Activated CD4-positive, CD25-positive, alpha-beta regulatory T cell treated with anti-CD3 and anti-CD28 coated beads, Interleukin-2, amount 50 U/mL, for 16 hours (primary cell): ENCODE measurements around the gene GJB1.
"Not testable (repeated sequence)": the region's sequence is repeated elsewhere in the genome, so short reads cannot be mapped to it uniquely, and the experiment has no call there.

ENCODE experiments used
- DNase-seq: peaks from one replicate; pipeline ENCODE4 v3.0.0-alpha.2; 2020; ENCODE audit warnings: low read depth, low spot score

Gene GJB1

DNA sequence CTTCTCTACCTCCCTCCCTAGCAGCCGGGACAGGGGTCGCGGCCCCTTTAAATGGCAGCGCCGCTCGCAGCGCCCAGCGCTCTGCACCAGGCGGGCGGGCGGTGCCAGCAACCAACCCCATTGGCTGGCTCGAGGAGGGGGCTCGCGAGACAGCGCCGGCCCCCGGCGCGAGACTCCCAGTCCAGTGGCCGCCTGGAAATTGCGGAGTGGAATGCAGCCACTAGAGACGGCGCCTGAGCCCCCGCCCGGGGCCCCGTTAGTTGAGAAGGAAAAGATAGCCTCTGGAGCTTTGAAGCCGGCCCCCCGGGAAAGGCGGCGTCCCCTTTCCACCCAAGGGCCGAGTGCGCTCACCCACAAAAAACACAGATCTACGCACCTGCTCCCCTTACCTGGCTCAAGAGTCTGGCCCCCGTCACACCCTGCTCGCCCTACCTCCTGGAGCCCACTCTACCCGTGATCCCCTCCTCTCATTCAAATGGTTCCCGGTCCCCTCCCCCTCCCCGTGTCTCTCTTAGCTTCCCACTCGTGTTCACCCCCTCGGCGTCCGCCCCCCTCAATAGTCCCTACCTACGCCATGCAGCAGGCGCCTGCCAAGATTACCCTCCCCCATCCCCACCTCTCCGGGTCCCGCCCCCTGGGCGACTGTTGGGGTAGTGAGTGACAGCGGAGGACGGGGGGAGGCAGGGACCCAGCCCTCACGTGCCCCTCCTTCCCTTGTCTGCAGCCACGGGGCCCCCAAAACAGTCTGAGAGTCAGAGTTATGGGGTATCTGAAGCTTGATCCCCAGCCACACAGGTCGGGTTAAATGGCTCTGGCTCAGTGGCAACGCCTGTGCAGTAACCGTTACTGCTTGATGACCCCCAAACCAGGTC is 31.3 kb downstream of the GJB1 start, which contains the start of gene ZMYM3:
ZMYM3 (minus strand) TSS at position 49 of the 872 bp plus-strand sequence. CDS start 885 bp downstream, outside the sequence.
- DNase-seq = peak; percentile 52

DNA sequence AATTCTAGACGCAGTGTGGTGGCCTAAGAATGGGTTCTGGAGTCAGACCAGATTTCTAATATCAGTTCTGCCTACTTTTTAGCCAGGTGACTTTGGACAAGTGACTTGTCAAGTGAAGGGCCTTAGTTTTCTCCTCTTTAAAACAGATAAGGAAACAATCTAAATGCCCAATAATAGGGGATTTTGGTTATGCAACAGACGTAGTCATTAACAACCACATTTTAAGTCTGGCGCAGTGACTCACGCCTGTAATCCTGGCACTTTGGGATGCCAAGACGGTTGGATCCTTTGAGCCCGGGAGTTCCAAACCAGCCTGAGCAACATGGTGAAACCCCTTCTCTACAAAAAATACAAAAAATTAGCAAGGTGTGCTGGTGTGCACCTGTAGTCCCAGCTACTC is 33.0 kb downstream of the GJB1 start:
- DNase-seq = no peak

DNA sequence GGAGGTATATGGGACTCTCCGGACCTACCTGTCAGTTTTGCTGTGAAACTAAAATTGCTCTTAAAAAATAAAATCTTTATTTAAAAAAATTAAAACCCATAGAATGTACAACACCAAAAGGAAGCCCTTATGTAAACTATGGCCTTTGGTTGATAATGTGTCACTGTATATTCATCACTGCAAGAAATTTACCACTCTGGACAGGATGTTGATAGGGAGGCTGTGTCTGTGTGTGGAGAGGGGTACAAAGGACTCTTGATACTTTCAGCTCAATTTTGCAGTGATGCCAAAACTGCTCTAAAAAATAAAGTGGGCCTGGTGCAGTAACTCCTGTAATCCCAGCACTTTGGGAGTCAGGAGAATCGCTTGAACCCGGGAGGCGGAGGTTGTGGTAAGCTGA is 33.8 kb downstream of the GJB1 start:
- DNase-seq = no peak

DNA sequence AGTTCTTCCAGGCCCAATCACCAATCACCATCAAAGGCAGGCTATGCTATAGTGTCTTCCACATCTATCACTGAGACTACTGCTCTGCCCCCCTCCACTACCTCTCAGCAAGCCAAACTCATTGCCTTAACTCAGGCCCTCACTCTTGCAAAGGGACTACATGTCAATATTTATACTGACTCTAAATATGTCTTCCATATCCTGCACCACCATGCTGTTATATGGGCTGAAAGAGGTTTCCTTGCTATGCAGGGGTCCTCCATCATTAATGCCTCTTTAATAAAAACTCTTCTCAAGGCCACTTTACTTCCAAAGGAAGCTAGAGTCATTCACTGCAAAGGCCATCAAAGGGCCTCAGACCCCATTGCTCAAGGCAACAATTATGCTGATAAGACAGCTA is 45.6 kb downstream of the GJB1 start:
- not testable (repeated sequence) for DNase-seq

DNA sequence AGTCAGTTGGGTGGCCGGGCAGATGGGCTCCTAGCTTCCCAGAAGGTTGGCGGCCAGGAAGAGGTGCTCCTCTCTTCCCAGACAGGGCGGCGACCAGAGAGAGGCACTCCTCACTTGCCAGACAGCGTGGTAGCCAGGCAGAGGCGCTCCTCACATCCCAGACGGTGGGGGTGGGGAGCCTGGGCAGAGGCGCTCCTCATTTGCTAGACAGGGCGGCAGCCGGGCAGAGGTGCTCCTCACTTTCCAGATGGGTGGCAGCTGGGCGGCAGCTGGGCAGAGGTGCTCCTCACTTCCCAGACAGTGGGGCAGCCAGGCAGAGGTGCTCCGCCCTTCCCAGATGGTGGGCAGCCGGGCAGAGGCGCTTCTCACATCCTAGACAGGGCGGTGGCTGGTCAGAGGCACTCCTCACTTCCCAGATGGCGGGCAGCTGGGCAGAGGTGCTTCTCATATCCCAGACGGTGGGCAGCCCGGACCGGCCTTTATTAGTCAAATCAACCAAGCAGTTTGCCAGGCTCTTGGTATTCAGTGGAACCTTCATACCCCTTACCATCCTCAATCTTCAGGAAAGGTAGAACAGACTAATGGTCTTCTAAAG is 46.9 kb downstream of the GJB1 start:
- DNase-seq = no peak

DNA sequence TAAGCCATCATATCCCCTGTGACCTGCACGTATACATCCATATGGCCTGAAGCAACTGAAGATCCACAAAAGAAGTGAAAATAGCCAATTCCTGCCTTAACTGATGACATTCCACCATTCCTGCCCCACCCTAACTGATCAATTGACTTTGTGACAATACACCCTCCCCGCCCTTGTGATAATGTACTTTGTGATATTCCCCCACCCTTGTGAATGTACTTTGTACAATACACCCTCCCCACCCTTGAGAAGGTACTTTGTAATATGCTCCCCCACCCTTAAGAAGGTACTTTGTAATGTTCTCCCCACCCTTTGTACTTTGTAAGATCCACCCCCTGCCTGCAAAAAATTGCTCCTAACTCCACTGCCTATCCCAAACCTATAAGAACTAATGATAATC is 49.3 kb downstream of the GJB1 start:
- DNase-seq = not testable (repeated sequence)
